Measurements from ENCODE around the gene ADAMTSL3.

- TF ChIP-seq CTCF (IDR thresholded peaks at IDR 0.05; ENCODE audit: low read depth, low read length), result no peak
- no peak for TF ChIP-seq EZH2phosphoT487 (IDR thresholded peaks at IDR 0.05; ENCODE audit: low read depth)
Observed at GRCh38 chr15:83892498-83892897, 238.6 kb downstream of the ADAMTSL3 start.
